ENCODE data around the gene TOR2A.

DNA sequence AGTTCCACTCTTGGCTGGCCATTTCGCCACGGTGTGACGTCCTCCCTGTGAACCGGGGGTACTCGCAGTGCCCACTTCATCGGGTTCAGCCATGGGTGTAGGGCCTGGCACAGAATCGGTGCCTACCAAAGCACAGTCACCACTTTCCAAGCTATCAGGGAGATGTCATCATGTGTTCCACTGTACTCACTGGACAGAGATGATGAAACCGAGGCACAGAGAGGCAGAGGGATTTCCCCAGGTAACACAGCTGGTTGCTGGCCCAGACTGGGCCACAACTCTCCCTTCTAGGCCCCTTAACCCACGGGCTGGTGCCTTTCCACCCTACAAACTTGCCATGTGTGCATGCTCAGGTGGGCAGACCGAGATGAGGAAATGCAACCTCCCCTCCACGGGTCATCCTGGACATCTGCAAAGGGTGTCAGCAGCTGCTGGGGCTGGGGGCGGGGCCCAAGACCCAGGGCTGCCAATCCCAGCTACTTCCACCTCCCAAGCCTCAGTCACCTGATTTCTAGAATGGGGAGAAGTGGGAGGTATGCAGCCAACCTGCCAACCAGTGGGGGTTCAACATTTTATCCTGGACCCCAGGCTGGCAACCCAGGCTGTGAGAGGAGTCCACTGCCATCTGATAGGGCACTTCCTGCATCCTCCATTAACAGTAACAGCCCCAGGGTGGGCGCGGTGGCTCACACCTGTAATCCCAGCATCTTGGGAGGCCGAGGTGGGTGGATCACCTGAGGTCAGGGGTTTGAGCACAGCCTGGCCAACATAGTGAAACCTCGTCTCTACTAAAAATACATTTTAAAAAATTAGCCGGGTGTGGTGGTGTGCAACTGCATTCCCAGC, 44.3 kb upstream of the TOR2A start:
- no peak for TF ChIP-seq CTCF (IDR thresholded peaks at IDR 0.05)
- no peak for TF ChIP-seq POLR2A (IDR thresholded peaks at IDR 0.05)

Measured in upper lobe of left lung (tissue), 4 donors.